GM18526 (cell line): ENCODE measurements around the gene TBC1D16.

Source experiments
- POLR2A ChIP-seq: IDR thresholded peaks from 3 replicates; pipeline ENCODE4 v1.6.1; 2011; ENCODE audit not compliant: insufficient read length; ENCODE audit errors: extremely low read depth

Gene TBC1D16

DNA sequence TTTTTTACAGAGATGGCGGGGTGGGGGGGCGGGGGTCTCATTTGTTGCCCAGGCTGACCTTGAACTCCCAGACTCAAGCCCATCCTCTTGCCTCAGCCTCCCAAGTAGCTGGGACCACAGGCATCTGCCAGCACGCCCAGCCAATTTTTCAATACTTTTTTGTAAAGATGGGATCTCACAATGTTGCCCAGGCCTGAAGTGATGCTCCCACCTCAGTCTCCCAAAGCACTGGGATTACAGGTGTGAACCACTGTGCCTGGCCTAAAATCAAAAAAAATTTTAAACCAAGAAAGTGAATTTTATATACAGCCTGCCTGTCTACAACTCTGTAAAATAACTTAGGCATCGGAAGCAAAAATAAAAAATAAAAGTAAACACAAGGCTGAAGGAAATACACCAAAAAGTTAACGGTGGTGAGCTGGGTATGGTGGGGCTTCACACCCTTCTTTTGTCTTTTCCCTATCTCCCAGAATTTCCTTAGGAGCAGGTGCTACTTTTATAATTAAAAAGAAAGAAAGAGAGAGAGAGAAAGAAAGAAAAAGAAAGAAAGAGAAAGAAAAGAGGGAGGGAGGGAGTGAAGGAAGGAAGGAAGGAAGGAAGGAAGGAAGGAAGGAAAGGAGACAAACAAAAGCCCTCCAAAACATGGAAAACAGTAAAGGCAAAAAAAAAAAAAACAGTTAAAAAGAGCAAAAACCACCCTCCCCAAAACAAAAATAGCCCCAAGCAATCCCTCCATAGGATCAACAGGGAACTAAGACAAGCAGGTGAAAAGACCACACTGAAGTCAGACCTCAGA is 51.4 kb downstream of the TBC1D16 start:
- no peak for TF ChIP-seq POLR2A

DNA sequence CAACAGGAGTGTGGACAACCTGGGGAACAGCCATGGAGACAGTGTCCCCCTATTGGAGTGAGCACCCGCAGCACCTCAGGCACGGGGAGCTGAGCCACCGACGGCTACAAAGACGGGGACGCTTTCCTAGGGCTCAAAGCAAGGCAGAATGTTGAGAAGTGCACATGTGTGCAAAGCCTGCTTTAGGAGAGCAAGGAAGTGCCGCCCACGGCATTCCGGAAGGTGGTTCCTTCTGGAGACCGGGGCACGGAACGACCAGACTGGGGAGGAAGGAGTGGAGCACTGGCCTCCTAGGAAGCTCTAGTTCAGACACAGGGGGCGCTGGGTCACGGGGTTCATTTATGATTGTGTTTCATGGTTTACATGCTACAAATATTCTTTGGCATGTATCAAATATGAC is 52.2 kb downstream of the TBC1D16 start:
- TF ChIP-seq POLR2A: no peak

DNA sequence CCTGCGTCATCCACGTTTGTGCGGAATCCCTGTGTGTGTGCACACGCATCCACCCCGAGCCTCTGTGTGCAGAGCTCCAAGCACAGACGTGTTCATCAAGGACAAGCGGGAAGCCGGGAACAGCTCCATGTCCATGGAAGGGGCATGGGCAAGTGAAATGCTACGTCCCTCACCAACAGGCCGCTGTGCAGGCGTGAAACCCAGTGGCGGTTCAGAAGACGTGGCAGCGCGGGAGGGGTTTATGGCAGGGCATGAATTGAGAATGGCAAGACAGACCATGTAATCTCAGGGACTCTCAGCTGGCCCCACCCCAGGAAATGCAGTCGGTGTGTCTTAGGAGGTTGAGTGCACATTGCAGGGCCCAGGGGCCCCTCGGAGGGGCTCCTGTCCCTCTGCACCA is 52.7 kb downstream of the TBC1D16 start:
- TF ChIP-seq POLR2A: no peak

DNA sequence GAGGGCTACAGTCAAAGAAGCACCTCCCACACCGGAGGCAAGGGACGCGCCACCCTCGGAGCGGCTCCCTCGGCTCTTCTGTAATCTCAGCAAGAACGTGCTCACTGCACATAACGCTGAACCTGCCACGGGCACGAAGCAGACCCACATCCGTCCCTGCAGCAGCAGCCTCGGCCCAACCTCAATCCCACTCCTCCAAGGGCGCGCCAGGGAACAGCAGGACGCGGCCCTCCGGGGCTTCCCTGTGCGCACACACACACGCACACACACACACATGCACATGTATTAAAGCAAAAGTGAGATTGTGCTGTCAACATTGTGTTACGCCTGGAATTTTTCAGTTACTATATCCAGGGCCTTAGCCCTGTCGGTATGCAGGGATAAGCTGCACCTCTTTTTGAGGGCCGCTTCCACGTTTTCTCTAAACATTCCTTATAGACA is 54.0 kb downstream of the TBC1D16 start:
- TF ChIP-seq POLR2A: no peak

DNA sequence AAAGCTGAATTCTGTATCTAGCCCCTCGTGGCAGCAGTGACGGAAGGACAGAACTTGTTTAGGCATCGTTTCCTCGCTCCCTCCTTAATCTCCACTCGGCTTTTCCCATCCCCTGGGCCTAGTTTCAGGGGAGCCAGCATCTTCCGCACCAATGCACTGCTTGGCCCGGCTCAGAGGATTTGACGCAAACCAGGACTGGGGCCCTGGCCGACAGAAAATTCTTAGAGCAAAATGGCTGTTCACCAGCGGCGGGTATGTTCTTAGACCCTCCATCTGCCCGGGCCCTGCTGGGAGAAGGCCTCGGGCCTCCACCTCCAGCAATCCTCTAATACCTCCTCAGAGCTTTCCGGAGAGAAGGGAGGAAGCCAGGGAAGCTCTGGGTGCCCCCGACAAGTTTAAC is 54.6 kb downstream of the TBC1D16 start:
- TF ChIP-seq POLR2A: no peak

DNA sequence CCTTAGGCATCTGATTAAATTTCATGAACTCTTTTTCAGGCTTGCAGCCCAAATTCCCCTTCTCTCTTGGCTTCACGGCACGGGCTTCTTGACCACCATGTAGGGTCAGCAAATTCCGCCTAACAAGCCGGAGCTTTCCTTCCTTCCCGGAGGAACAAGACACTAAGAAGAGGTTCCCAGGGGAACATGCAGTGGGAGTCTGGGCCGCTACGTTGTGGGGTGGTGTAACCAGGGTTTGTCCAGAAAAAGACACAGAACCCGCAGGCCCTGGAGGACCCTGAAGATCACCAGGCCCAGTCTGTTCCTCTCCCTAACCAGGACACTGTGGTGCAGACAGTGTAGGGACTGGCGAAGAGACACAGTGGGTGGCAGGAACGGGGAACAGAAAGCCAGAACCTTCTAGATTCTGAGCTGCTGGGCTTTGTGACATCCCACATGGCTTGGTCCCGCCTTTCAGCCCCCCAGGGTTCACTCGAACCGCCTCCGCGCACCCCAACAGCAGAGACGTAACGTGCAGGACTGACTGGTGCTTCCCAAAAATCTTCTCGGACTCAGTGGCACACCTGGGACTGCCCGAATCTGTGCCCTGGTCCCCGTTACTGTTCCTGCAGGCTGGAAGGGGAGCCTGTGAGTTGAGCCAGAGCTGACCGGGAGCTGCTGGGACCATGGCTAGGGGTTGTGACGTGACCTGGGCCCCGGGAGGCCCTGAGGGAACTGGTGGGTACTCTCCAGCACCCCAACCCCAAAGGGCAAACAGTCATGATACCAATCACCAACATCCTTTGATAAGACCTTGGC is 55.2 kb downstream of the TBC1D16 start:
- TF ChIP-seq POLR2A: no peak

DNA sequence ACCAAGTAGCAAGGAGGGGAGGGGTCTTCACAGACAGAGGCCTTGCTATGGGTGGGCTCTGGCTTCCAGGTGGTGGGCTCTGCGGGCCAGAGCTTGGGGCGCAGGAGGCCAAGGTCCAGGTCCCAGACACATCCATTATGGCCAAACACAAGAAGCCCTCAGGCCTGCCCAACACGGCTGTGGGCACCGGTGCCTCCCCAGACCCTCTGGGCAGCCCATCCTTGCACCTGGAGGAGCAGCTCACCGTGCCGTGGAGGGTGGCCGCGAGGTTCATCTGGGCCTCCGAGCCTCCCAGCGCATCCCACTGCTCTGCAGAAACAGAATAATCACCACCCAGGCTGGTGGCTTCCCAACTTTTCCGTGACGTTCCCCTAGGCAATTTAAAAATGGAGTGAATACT is 55.9 kb downstream of the TBC1D16 start:
- TF ChIP-seq POLR2A: no peak

DNA sequence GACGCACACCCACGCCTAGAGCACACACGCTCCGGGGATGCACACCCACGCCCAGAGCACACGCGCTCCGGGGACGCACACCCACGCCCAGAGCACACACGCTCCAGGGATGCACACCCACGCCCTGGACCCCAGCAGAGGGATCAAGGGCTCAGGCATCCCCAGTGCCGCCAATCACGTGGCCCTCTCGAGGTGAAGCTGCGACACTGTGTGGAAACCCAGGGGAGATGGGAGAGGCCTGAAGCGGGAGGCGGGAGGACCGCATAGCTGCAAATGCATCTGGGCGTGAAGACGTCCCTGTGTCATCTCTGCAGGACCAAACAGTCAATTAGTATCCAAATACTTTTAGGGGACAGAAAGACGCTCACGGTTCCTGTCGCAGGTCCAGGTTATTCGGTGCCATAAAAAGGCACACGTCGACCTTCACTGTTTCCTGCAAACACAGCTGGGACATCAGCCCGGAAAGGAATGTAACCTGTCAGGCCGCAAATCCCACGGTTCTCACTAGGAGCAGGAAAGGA is 56.4 kb downstream of the TBC1D16 start:
- TF ChIP-seq POLR2A: no peak

DNA sequence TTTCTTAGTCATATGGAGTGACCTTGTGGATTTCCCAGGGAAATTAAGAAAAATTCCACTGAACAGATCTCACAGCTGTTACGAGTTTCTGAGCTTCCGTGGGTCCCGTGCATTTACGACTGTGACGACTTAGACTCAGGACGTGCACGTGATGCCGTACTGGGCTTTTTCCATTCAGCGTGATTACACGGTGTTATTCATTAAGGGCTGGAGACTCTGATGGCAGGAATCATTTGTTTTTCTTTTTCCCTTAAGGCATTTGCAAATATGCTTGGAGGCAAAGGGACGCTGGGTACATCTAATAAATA is 57.2 kb downstream of the TBC1D16 start:
- no peak for TF ChIP-seq POLR2A

DNA sequence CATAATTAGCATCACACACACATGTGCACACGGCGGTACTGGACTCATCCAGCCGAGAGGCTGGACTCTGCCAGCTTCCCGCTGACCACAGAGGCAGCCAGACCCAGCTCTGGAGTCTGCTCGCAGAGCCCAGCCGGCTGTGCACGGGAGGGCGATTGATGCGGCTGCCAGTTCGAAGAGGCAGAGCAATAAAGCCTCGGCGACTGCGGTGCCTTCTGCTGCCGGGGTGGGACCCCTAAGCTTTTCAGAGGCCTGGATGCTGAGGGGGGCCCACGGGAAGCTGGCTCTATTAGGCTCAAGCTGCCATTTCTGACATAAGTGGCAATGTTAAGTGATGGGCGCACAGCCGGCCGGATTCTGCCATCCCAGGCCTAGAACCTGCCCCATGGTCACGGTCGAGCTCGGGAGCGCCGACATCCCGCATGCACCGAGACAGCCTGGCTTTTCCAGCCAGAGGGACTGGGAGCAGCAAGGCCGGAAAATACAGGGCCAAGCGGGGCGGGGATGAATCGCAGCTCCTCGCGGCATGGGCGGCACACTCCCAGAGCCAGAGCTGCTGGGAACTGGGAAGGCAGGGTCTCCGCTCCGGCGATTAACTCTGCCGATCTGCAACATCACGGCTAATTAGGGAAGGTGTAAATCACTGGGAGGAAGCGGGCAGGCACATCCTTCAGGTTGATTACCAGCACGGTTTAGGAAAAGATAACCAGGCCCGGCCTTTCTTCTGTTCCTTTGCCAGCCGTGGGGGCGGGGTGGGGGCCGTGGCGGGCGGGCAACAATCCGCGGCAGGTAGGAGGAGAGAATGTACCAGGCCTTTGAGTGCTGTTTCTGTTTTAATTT is 57.7 kb downstream of the TBC1D16 start:
- TF ChIP-seq POLR2A: no peak

DNA sequence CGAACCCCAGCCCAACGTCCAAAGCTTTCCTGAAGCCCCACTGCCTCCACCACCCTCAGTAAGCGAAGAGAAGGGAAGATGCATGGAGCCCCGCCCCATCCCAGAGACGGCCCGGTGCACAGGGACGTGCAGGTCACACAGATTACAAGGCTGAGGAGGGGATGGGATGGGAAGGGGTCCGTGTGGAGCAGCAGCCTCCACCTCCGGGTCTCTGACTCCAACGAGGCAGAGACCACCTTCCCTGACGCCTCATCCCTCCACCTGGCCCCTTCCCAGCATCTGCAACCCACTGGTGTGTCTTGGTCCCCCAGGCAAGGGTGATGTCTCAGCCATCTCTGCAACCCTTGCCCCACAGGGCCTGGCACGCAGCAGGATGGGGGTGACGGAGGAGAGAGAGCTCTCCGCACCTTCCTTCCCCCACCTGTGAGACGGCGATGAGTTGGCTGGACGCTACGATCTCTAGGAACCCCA is 58.5 kb downstream of the TBC1D16 start:
- TF ChIP-seq POLR2A: no peak

DNA sequence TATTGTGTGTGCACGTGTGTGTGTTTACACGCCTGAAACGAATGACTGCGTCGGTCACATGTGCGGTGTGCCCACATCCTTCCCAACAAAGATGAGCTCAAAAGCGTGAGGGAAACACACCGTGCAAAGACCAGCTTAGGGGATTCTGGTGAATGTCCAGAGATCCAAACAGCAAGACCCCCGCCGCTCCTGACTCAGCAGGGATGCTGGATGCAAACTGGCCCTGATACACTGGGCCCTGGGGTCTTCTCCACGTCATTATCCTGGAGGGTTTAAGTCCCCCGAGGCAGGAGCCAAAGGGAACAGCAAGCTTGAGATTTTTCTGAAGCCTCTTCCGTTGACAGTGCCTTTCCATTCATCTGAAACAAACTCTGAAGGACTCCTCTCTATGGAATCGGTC is 59.2 kb downstream of the TBC1D16 start:
- no peak for TF ChIP-seq POLR2A

DNA sequence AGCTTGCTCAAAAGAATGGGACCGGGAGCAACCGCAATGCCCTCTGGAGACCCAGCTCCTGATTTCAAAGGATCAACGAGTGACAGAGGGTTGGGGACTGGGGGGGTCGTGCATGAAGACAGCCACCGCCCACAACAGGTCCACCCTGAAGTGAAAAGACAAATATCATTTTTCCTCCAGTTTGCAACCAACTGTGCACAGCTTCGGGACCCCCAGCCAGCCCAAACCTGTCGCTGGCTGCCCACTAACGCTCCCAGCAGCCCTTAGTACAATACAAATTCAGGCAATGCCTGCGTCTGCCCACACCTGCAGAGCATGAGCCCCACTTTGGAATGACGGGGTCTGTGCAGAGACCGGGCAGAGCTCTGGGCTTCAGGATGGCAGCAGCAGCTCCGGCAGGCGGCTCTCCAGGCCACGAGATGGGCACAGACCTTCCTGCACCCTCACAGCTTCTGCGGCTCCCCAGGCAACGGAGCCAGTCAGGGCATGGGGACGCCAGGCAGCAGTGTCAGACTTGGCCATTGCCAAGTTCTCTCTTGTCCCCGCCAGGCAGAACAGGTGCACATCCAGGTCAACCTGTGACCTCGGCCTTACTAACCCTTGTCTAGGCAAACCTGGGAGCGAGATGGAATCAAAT is 60.1 kb downstream of the TBC1D16 start:
- no peak for TF ChIP-seq POLR2A

DNA sequence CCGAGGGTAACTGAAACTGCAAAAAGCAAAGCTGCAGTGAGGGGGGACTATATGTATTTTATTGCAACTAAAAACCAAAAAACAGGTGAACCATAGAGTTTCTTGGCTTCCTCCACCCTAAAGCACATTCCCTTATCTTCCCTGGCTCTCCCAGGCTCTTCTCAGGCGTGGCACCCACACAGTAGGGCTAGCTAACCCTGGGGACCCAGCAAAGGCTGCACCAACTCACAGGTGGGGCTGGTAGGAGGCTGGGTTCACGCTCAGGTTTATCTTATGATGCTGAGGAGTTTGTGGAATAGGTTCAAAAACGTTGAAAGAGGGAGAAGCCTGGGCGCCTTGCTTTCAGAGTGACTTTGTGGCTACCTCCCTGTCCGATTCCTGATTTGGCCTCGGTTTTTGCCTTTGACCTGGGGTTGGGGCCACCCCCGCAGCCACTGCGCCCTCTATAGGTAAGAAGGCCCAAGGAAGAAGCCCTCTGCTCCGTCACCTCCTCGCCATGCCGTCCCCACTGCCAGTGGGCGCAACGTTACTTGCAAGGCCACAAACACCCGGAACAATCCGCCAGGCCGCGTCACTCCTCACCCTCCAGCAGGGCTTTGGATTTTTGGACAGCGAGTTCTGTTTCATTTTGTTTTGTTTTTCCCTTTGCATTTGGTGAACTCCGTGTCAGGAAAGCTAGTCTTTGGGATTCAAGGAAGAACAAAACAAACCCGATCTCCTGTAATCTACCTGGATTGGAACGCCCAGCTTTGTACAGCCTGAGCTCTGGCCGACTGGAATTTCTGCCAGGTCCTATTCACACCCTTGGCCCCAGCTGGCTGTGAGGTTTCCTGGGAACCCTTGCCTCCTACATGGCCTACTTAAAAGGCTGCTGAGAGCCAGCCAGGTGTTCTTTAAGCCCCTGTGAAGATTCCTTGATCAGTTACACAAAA is 60.8 kb downstream of the TBC1D16 start:
- no peak for TF ChIP-seq POLR2A

DNA sequence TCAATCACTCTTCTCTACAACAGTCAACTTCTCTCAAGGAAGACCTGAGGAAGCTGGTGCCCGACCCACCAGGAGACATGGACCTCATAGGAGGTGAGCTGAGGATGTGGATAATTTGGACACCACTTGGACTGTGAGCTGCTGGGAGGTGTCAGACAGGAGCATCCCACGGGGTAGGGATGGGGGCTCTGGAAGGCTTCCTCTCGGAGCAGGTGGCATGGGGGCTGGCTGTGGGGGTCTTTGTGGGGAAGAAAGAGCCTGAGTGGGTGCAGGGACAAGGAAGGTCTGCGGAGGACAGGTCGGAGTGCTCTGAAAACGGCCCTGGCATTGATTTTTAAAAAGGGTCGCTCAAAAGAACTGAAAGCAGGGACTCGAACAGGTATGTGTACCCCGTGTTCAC is 64.0 kb downstream of the TBC1D16 start:
- no peak for TF ChIP-seq POLR2A
